Activated CD8-positive, alpha-beta memory T cell treated with anti-CD3 and anti-CD28 coated beads, Interleukin-2, amount 50 U/mL, for 4 hours (primary cell): ENCODE measurements around the gene SLC34A2.

Source experiments
- DNase-seq: peaks from one replicate; pipeline ENCODE4 v3.0.0-alpha.2; 2020

Gene SLC34A2

DNA sequence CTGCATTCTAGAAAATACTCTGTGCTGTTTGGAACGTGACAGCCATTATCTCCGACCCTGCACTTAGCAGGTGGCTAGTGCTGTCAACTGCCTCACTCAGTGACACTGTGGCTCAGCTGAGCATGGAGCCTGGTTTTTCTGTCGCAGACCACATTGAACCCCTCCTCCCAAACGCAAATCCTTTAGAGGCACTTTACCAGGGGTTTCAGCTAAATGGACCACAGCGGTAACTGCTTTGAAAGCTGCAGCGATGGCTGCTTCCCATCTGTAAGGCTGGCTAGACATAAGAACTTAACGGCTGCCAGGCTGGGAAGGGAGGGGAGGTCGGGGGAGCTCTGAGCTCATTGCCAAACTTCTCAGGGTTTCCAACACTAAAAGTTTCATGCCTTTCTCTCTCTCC, 8.1 kb downstream of the SLC34A2 start:
- DNase-seq = no peak

DNA sequence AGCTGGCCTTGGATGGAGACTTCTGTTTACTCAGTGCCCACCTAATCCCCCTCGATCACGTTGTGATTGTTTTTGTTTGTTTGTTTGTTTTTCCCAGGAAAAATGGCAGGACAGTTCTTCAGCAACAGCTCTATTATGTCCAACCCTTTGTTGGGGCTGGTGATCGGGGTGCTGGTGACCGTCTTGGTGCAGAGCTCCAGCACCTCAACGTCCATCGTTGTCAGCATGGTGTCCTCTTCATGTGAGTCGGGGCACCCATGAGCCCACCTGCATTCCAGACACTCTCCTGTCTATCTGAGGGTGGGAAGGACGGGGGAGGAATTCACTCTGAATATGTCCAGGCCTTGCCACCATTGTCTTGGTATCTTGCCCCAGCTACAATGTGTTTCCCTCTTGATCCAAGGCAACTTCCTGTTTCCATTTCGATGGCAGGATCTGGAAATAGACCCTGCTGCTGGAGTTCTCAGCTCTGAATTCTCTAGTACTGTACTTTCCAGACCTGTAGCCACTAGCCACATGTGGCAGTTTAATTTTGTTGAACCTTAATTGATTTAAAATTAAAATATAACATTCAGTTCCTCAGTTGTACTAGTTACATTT, 10.5 kb downstream of the SLC34A2 start:
- no peak for DNase-seq

DNA sequence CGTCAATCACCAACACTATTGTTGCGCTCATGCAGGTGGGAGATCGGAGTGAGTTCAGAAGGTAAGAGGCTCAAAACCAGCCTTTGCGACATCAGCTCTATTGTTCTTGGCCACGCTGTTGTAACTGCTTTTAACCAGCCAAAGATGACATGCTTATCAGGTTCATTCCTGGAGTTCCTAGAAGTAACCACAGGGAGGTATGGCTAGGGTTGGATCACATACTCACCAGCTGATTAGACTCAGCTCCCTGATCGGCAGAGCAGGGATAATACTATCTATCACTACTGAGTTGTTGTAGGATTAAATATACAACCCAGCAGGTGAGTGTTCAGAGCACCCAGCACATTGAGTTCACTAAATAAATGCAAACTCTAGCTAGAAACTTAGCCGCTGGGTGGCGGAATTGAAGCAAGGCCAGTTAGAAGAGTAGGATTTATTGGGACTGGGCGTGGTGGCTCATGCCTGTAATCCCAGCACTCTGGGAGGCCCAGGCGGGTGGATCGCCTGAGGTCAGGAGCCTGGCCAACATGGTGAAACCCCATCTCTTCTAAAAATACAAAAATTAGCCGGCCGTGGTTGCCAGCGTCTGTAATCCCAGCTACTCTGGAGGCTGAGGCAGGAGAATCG, 12.4 kb downstream of the SLC34A2 start:
- no peak for DNase-seq

DNA sequence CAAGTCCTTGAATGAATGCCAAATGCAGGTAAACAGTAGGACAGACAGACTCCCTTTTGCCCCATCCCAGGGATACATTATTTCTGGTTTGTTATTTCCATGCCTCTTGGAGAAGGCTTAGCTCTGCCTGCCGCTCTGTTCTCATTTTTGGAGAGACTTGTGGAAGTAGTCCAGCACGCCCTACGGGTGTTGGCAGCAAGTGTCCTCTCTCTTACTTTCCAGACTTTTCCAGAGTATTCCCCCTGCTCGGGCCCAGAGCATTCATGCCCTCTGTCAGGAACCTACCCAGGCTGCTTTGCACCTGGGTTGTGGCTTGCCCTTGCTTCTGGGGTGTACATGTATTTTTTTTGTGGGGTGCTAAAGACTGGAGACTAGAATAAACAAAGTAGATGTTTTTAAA, 15.3 kb downstream of the SLC34A2 start:
- no peak for DNase-seq

GRCh38 chr4:25672756-25673155, 17.1 kb downstream of the SLC34A2 start:
- DNase-seq = no peak

GRCh38 chr4:25674386-25674785, 18.7 kb downstream of the SLC34A2 start:
- DNase-seq = no peak

GRCh38 chr4:25676221-25676620, 20.6 kb downstream of the SLC34A2 start:
- no peak for DNase-seq

DNA sequence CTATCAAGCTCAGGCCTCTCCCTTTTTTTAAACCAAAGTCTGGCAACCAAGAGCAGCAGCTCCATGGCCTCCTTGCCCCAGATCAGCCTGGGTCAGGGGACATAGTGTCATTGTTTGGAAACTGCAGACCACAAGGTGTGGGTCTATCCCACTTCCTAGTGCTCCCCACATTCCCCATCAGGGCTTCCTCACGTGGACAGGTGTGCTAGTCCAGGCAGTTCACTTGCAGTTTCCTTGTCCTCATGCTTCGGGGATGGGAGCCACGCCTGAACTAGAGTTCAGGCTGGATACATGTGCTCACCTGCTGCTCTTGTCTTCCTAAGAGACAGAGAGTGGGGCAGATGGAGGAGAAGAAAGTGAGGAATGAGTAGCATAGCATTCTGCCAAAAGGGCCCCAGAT, 21.5 kb downstream of the SLC34A2 start:
- DNase-seq = no peak

DNA sequence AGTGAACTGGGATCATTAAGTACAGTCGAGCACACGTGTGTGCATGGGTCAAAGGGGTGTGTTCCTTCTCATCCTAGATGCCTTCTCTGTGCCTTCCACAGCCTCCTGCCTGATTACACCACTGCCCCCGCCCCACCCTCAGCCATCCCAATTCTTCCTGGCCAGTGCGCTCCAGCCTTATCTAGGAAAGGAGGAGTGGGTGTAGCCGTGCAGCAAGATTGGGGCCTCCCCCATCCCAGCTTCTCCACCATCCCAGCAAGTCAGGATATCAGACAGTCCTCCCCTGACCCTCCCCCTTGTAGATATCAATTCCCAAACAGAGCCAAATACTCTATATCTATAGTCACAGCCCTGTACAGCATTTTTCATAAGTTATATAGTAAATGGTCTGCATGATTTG, 22.3 kb downstream of the SLC34A2 start:
- no peak for DNase-seq

- DNase-seq = no peak
These were observed 32.1 kb downstream of the SLC34A2 start for GRCh38 chr4:25687773-25688172.

DNA sequence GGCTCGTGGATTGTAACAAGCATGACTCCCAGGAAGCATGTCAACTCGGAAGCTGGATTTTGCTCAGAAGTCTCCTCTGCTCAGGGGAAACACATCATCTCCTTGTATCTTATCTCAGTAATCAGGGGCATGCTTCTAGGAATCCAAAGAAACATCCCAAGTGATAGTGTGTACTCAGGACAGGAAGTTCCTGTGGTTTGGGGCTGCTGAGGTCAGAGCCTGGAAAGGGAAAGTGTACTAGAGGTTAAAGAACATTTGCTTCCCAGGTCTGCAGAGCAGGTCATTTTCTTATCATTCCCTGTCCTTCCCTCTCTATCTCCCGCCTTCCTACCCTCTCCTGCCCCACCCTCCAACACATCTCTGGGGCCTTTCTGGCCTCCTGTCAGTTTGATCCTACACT, 38.8 kb downstream of the SLC34A2 start:
- no peak for DNase-seq

GRCh38 chr4:25696409-25696808, 40.8 kb downstream of the SLC34A2 start:
- no peak for DNase-seq

DNA sequence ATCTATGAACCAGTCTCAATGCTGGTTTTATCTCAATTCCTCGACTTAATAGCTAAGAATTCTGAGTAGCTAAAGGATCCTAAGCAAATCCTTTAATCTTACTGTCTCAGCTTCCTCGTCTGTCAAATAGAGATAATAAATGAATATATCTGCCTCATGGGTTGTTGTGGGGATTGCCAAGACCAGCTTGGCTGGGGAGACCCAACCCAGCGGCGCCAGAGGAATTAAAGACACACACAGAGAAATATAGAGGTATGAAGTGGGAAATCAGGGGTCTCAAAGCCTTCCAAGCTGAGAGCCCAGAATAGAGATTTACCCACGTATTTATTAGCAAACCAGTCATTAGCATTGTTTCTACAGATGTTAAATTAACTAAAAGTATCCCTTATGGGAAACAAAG, 41.9 kb downstream of the SLC34A2 start:
- DNase-seq = no peak

DNA sequence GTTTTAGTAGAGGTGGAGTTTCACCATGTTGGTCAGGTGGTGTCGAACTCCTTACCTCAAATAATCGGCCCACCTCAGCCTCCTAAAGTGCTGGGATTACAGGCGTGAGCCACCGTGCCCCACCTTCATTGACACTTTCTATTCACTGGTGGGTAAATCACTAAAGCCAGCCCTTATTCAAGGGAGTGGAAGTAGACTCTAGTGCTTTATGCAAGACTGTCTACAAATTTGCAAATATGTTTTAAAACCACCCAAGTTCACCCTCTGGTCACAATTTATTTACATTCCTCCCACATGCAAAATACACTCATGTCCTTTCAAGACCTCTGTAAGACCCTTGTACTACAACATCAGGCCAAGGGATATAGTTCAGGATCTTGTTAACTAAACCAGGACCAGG, 45.0 kb downstream of the SLC34A2 start:
- no peak for DNase-seq

GRCh38 chr4:25702848-25703247, 47.2 kb downstream of the SLC34A2 start:
- DNase-seq = no peak

DNA sequence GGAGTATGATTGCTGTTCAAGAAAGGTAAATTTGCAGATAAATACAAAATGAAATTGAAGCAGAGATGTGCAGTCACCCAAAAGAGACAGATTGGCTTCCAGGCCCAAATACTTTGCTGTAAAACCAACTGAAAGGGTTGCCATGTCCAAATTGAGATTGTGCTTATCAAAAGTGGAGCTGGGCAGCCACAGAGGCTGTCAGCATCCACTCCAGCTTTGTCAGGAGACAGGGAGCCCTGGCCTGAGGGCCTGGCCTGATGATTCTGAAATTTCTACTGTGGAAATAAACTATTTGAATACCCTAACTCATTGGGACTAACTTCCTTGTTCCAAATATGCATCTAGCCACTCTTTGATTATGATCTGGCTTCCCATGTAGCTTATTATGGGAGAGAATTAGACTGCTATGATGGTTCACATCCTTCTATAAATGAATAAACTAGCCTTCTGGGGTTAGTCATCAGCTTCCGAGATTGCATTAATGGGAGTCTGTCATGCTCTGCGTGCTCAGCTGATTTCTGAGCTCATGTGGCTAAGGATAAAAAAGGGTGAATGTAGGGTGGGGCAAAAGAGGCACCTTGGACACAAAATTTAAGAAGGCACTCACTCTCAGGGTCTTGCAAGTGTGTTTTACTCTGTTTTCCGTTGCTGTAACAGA, 48.2 kb downstream of the SLC34A2 start:
- DNase-seq = no peak

DNA sequence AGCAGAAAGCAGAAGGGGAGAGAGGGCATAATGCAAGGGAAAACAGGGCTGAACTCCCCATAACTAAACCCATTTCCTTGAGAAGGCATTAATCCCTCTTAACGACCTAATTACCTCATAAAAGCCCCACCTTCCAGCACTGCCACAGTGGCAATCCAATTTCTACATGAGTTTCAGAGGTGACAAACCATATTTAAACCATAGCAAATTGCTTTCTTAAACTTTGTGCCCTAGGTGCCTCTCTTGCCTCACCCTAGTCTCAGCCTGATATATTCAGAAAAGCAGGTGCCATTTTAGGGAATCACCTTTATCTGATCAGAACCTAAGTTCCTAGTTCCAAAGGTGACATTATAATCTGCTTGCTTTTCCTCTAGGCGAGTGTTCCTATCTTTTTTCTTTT, 48.9 kb downstream of the SLC34A2 start:
- DNase-seq = no peak

- DNase-seq = no peak
These were observed 55.0 kb downstream of the SLC34A2 start for GRCh38 chr4:25710637-25711036.

DNA sequence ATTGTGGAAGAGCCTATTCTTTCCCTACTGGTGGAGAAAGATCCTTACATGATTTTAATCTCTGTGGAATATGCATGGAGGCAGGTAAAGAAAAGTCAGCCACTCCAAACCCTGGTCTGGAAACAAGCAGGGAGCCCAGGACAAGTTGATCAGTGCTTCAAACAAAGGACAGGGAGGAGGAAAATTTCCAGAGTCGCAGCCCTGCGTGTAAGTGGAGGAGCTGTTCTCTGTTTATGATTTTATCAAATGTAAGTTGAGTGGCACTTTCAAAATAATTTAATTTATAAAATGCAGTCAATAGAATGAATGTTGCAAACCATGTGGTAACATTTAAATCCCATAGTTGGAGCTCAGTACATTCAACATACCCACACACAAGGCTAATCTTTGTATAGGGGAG, 57.0 kb downstream of the SLC34A2 start:
- DNase-seq = no peak

- no peak for DNase-seq
These were observed 58.2 kb downstream of the SLC34A2 start for GRCh38 chr4:25713812-25714211.

- no peak for DNase-seq
These were observed 67.3 kb downstream of the SLC34A2 start for GRCh38 chr4:25722964-25723363.

- no peak for DNase-seq
These were observed 67.8 kb downstream of the SLC34A2 start for GRCh38 chr4:25723409-25723808.

DNA sequence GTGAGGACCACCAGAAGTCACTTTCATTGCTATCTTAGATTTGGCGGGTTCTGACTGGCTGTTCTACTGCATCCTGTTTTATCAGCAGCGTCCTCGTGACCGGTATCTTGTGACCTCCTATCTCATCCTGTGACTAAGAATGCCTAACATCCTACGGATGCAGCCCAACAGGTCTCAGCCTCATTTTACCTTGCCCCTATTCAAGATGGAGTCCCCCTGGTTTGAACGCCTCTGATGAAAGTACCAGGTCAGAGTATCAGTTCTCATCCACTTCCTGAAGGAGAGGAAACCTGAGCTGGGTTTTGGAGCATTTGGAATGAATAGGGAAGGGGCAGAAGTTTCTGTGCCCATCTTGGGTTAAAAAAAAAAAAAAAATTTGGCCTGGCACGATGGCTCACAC, 70.2 kb downstream of the SLC34A2 start:
- DNase-seq = no peak

GRCh38 chr4:25727711-25728493, 72.3 kb downstream of the SLC34A2 start:
- no peak for DNase-seq
